Measurements from ENCODE around the gene PARD3. TPM values are rescaled to one million over a fixed set of nuclear protein-coding genes. Genes with fewer than 3 reads are reported as not detected.

The PARD3 gene
- total RNA-seq, 1 donor from 2014 or later = 97.8 TPM

DNA sequence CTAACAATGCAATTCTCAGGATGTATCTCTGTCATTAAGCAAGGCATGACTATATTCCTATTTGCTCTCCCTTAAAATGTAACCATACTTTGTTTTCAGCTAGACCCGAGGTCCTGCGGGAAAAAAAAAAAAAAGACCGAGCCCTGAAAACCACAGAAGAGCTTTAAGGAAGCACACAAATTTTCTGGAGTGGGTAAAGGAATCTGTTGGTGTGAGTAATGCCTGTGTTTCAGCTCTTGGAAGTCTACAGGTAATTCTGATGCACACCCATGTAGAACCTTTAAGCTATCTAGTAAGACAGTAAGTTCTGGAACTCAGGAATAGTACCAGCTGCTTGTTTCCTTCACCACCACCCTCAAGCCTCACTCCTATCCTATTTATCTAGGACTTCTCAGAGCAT is 351.1 kb downstream of the PARD3 start:
- TF ChIP-seq, protein P1, sequence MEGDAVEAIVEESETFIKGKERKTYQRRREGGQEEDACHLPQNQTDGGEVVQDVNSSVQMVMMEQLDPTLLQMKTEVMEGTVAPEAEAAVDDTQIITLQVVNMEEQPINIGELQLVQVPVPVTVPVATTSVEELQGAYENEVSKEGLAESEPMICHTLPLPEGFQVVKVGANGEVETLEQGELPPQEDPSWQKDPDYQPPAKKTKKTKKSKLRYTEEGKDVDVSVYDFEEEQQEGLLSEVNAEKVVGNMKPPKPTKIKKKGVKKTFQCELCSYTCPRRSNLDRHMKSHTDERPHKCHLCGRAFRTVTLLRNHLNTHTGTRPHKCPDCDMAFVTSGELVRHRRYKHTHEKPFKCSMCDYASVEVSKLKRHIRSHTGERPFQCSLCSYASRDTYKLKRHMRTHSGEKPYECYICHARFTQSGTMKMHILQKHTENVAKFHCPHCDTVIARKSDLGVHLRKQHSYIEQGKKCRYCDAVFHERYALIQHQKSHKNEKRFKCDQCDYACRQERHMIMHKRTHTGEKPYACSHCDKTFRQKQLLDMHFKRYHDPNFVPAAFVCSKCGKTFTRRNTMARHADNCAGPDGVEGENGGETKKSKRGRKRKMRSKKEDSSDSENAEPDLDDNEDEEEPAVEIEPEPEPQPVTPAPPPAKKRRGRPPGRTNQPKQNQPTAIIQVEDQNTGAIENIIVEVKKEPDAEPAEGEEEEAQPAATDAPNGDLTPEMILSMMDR (conservative IDR thresholded peaks at IDR 0.05; ENCODE audit: low read depth, low read length) = no peak
- no peak overlapping the region for H3K4me3 ChIP-seq (ENCODE audit: low read depth, low read length)
- no peak for DNase-seq (ENCODE audit: low read depth)

DNA sequence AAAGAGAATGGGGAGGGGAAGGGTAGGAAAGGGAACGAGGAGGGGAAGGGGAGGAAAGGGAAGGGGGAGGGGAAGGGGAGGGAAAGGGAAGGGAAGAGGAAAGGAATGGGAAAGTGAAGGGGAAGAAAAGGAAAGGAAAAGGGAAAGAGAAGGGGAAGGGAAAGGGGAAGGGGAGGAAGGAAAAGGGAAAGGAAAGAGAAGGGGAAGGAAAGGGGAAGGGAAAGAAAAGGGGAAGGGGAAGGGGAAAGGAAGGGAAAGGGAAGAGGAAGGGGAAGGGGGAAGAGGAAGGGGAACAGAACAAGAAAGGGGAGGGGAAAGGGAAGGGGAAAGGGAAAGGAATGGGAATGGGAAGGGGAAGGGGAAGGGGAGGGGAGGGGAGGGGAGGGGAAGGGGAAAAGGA is 352.1 kb downstream of the PARD3 start:
- DNase-seq (ENCODE audit: low read depth) = no peak
- TF ChIP-seq, protein P1 (conservative IDR thresholded peaks at IDR 0.05; ENCODE audit: low read depth, low read length) = no peak
- H3K4me3 ChIP-seq (ENCODE audit: low read depth, low read length) = no peak overlapping the region

DNA sequence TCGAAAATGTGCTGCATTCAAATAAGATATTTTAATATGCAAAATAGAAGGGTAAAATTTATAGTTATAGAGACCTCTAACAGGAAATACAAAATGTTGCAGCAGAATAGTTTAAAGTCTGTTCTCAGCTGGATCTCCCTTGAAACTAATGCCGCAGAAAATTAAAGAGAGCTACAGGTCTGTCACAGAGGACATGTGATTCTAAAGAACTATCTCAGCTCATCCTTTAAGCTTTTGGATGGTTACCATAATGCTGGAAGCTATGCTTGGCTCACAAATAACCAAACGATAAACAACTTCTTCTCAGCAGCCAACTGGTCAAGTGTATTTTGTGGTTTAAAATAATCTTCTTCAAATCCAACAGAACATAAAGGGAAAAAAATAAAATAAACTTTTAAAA is 353.0 kb downstream of the PARD3 start:
- no peak overlapping the region for H3K4me3 ChIP-seq (ENCODE audit: low read depth, low read length)
- TF ChIP-seq, protein P1 (conservative IDR thresholded peaks at IDR 0.05; ENCODE audit: low read depth, low read length) = no peak
- DNase-seq (ENCODE audit: low read depth) = no peak

DNA sequence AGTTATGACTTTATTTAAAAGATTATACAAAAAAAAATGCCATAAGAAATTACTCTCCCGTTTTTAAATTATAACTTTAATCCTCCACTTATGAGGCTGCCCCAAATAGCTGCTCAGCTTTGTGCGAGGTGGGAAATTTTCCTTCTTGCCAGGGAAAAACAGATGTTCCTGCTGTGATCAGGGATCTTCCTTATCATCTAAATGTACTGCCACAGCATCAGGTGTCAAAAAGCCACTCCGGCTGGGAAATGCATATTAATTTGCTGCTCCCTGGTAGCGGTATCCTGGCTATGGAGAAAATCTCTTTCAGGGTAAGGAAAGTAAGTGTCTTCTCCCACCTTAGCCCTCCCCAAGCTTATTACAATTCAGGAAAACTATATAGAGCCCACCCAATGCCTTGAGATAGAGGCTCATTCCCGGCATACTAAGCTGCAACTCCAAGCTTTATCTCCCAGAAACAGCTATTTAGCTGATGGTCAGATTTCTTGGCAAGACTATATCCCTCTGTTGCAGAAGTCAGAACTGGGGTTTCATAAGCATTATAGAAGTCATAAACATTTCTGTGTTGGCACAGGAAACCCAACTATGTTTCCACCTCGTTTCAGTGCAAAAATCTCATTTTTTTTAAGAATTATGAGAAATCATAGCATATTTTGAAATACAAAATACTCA is 360.4 kb downstream of the PARD3 start:
- TF ChIP-seq, protein P1 (conservative IDR thresholded peaks at IDR 0.05; ENCODE audit: low read depth, low read length) = no peak
- no peak for DNase-seq (ENCODE audit: low read depth)
- H3K4me3 ChIP-seq (ENCODE audit: low read depth, low read length) = no peak overlapping the region

DNA sequence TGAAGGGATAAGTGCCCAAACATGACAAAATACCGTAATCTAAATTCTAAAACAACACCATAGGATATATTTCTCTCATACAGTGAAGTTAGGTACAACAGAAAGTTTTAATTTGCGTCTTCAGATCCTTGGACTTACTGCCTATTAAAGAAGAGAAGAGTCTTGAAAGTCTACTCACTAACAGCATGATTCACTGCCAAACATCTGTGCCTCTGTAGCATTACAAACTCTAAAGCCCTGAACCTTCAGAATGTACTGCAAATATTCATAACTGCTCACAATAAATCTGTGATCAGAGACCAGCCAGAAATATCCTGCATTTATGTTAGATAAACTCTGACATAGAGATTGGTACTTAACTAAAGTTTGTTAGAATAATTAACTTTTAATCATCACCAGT is 365.3 kb downstream of the PARD3 start:
- H3K4me3 ChIP-seq (ENCODE audit: low read depth, low read length) = no peak overlapping the region
- TF ChIP-seq, protein P1 (conservative IDR thresholded peaks at IDR 0.05; ENCODE audit: low read depth, low read length) = no peak
- no peak for DNase-seq (ENCODE audit: low read depth)

DNA sequence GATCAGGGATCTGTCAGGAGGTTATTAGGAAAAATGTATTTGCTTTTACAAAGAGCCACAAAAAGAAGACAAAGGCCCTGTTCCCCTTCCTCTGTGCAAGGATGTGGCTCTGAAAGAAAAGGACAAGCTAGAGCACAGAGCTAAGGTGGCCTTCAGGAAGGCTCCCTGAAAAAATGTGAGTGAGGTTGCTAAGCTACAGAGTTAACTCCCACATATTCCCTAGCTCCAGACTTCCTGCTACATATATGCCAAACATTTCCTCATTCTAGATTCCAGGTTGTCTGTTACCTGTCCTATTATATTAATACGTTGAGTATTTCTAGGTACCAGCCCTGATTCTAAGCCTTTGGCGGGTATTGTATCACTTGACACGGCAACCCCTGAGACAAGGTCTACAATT is 369.0 kb downstream of the PARD3 start:
- no peak for DNase-seq (ENCODE audit: low read depth)
- no peak overlapping the region for H3K4me3 ChIP-seq (ENCODE audit: low read depth, low read length)
- TF ChIP-seq, protein P1 (conservative IDR thresholded peaks at IDR 0.05; ENCODE audit: low read depth, low read length) = no peak
